Measurements from ENCODE around the gene PSRC1.

GRCh38 chr1:109263234-109263596, 19.7 kb downstream of the PSRC1 start:
- no peak for TF ChIP-seq FOXM1 (IDR thresholded peaks at IDR 0.05; ENCODE audit: borderline replicate concordance)
- no peak for TF ChIP-seq BHLHE40 (IDR thresholded peaks at IDR 0.05; ENCODE audit: borderline replicate concordance)
- TF ChIP-seq SUZ12 (IDR thresholded peaks at IDR 0.05), result no peak
- TF ChIP-seq FOXK2 (IDR thresholded peaks at IDR 0.05), result no peak
- TF ChIP-seq ZNF384 (IDR thresholded peaks at IDR 0.05), result no peak
- TF ChIP-seq HDGF (IDR thresholded peaks at IDR 0.05; ENCODE audit: borderline replicate concordance), result no peak

All from HEK293T (cell line).